Fibroblast of lung (primary cell): Measurements from ENCODE around the gene MAPKAP1. TPM values are rescaled to one million over a fixed set of nuclear protein-coding genes. Genes with fewer than 3 reads are reported as not detected.

Experiments
- DNase-seq, 2 donors: peaks; one replicate each; pipeline versions ENCODE4 v3.0.0 to v3.0.0-alpha.2; 2010; ENCODE audit warnings: low read depth in 2 of 2
- H2AFZ ChIP-seq: 2 replicates; pipeline ENCODE4 v1.5.1; 2012; ENCODE audit warnings: low read length, control low read depth, inconsistent platforms
- H3K27ac ChIP-seq: 2 replicates; pipeline ENCODE4 v1.5.1; 2011; ENCODE audit warnings: low read length, control low read depth; ENCODE audit not compliant: insufficient read depth
- H3K27me3 ChIP-seq: 2 replicates; pipeline ENCODE4 v1.5.1; 2011; ENCODE audit warnings: mild to moderate bottlenecking, low read length; ENCODE audit not compliant: control insufficient read depth, insufficient read depth
- H3K36me3 ChIP-seq: 2 replicates; pipeline ENCODE4 v1.5.1; 2011; ENCODE audit warnings: low read length; ENCODE audit not compliant: control insufficient read depth, insufficient read depth
- H3K4me1 ChIP-seq: 2 replicates; pipeline ENCODE4 v1.5.1; 2011; ENCODE audit warnings: low read length; ENCODE audit not compliant: control insufficient read depth, insufficient read depth; ENCODE audit errors: extremely low read depth
- H3K4me2 ChIP-seq: 2 replicates; pipeline ENCODE4 v1.5.1; 2011; ENCODE audit warnings: low read length, control low read depth; ENCODE audit not compliant: insufficient read depth; ENCODE audit errors: extremely low read depth
- H3K4me3 ChIP-seq, 4 experiments: fragments of 200-600 bp in 1 of 4; sonication (generic) in 1 of 4; replicated peaks in 1 of 4; 2 replicates each; pipeline ENCODE4 v1.5.1; 2011 to 2016; ENCODE audit warnings: low read length in 4 of 4, low read depth in 3 of 4, mild to moderate bottlenecking in 3 of 4, control low read depth in 2 of 4, inconsistent platforms in 1 of 4, mixed read lengths in 1 of 4; ENCODE audit not compliant: insufficient read depth in 1 of 4; ENCODE audit errors: control extremely low read depth in 1 of 4
- H3K79me2 ChIP-seq: 2 replicates; pipeline ENCODE4 v1.5.1; 2012; ENCODE audit warnings: mild to moderate bottlenecking, low read length, inconsistent platforms; ENCODE audit not compliant: control insufficient read depth, insufficient read depth
- H3K9ac ChIP-seq: 2 replicates; pipeline ENCODE4 v1.5.1; 2011; ENCODE audit warnings: mild to moderate bottlenecking, low read length, control low read depth; ENCODE audit not compliant: insufficient read depth
- H3K9me3 ChIP-seq: 2 replicates; pipeline ENCODE4 v1.5.1; 2012; ENCODE audit warnings: low read depth, low read length; ENCODE audit not compliant: control insufficient read depth, insufficient read depth
- H4K20me1 ChIP-seq: 2 replicates; pipeline ENCODE4 v1.5.1; 2011; ENCODE audit warnings: low read length; ENCODE audit not compliant: control insufficient read depth, insufficient read depth; ENCODE audit errors: extremely low read depth
- EZH2 ChIP-seq: IDR thresholded peaks from 2 replicates; pipeline ENCODE4 v1.5.1; 2012; ENCODE audit warnings: low read length, control low read depth, mild to moderate bottlenecking; ENCODE audit errors: missing control alignments
- polyA plus RNA-seq, 2 donors: library from polyadenylated mRNA; depleted of rRNA in 1 of 2; stranded (reverse) in 1 of 2; unstranded in 1 of 2; fragments of >200 nt; gene quantifications; 2 replicates each; pipeline ENCODE4 v1.2.1, GENCODE V29; 2011 to 2012; ENCODE audit warnings: missing spikeins in 1 of 2
- total RNA-seq: library from RNA; depleted of rRNA; stranded (reverse); fragments of >200 nt; gene quantifications from 2 replicates; pipeline ENCODE4 v1.2.1, GENCODE V29; 2014
- TF ChIP-seq, protein P1 (sequence below), 2 donors: IDR thresholded peaks in 1 of 2; conservative IDR thresholded peaks in 1 of 2; 1 replicate in 1 of 2; 2 replicates in 1 of 2; pipeline ENCODE4 v1.5.1; 2011 to 2012; ENCODE audit warnings: low read length in 2 of 2, control low read depth in 1 of 2, inconsistent platforms in 1 of 2, low read depth in 1 of 2, mild to moderate bottlenecking in 1 of 2

MAPKAP1 gene
- total and polyA plus RNA-seq, 2 donors (not counting 1 experiment from before 2014, with no cell fraction given), result 63.7 to 127 TPM

GRCh38 chr9:125462861-125463291 lies 244.1 kb downstream of the MAPKAP1 start:
- Histone ChIP-seq H3K79me2 (no peaks in the 10 kb centered on the region), H3K4me3 (no peak overlapping the region), H3K36me3 (no peaks in the 10 kb centered on the region), H3K4me1 (peaks cover 13% of the 10 kb centered on the region), H2AFZ (no peak overlapping the region), H3K9ac (no peak overlapping the region), H3K9me3 (no peaks in the 10 kb centered on the region), H3K27ac (no peak overlapping the region), H3K27me3 (no peaks in the 10 kb centered on the region), H3K4me2 (no peak overlapping the region), H4K20me1 (no peaks in the 10 kb centered on the region)
- DNase-seq, result peak; percentile 36 to 91
- TF ChIP-seq EZH2, result no peak
- TF ChIP-seq, protein P1, sequence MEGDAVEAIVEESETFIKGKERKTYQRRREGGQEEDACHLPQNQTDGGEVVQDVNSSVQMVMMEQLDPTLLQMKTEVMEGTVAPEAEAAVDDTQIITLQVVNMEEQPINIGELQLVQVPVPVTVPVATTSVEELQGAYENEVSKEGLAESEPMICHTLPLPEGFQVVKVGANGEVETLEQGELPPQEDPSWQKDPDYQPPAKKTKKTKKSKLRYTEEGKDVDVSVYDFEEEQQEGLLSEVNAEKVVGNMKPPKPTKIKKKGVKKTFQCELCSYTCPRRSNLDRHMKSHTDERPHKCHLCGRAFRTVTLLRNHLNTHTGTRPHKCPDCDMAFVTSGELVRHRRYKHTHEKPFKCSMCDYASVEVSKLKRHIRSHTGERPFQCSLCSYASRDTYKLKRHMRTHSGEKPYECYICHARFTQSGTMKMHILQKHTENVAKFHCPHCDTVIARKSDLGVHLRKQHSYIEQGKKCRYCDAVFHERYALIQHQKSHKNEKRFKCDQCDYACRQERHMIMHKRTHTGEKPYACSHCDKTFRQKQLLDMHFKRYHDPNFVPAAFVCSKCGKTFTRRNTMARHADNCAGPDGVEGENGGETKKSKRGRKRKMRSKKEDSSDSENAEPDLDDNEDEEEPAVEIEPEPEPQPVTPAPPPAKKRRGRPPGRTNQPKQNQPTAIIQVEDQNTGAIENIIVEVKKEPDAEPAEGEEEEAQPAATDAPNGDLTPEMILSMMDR (conservative IDR thresholded peaks at IDR 0.05 in 1 of 2, IDR thresholded peaks at IDR 0.05 in 1 of 2; ENCODE audit: low read depth in 1 of 2, low read length in 2 of 2), result no peak

- no peaks in the 10 kb centered on the region for H3K9me3 ChIP-seq
- no peak overlapping the region for H3K4me3 ChIP-seq
- H3K9ac ChIP-seq, result no peak overlapping the region
- TF ChIP-seq, protein P1 (conservative IDR thresholded peaks at IDR 0.05 in 1 of 2, IDR thresholded peaks at IDR 0.05 in 1 of 2; ENCODE audit: low read depth in 1 of 2, low read length in 2 of 2), result no peak
- TF ChIP-seq EZH2, result no peak
- peak in 1 of 2 donors; percentile 25 for DNase-seq
- no peaks in the 10 kb centered on the region for H3K79me2 ChIP-seq
- H3K27me3 ChIP-seq, result no peaks in the 10 kb centered on the region
- H2AFZ ChIP-seq, result no peak overlapping the region
- H3K27ac ChIP-seq, result no peak overlapping the region
- no peak overlapping the region for H3K4me2 ChIP-seq
- no peaks in the 10 kb centered on the region for H3K36me3 ChIP-seq
- no peaks in the 10 kb centered on the region for H4K20me1 ChIP-seq
- peaks cover 13% of the 10 kb centered on the region for H3K4me1 ChIP-seq
These were observed 245.3 kb downstream of the MAPKAP1 start for GRCh38 chr9:125461636-125462190.

GRCh38 chr9:125460883-125461635 lies 245.9 kb downstream of the MAPKAP1 start:
- Histone ChIP-seq H3K27me3 (no peaks in the 10 kb centered on the region), H2AFZ (no peak overlapping the region), H4K20me1 (no peaks in the 10 kb centered on the region), H3K4me1 (peaks cover 13% of the 10 kb centered on the region), H3K9ac (no peak overlapping the region), H3K79me2 (no peaks in the 10 kb centered on the region), H3K4me3 (no peak overlapping the region), H3K27ac (peak overlapping the region; percentile 7), H3K4me2 (peak overlapping the region; percentile 48), H3K9me3 (no peaks in the 10 kb centered on the region), H3K36me3 (no peaks in the 10 kb centered on the region)
- DNase-seq, result peak; percentile 95 to 99
- TF ChIP-seq, protein P1 (conservative IDR thresholded peaks at IDR 0.05 in 1 of 2, IDR thresholded peaks at IDR 0.05 in 1 of 2; ENCODE audit: low read depth in 1 of 2, low read length in 2 of 2), result no peak
- no peak for TF ChIP-seq EZH2
